ENCODE measurements around the gene IFNGR1.

DNA sequence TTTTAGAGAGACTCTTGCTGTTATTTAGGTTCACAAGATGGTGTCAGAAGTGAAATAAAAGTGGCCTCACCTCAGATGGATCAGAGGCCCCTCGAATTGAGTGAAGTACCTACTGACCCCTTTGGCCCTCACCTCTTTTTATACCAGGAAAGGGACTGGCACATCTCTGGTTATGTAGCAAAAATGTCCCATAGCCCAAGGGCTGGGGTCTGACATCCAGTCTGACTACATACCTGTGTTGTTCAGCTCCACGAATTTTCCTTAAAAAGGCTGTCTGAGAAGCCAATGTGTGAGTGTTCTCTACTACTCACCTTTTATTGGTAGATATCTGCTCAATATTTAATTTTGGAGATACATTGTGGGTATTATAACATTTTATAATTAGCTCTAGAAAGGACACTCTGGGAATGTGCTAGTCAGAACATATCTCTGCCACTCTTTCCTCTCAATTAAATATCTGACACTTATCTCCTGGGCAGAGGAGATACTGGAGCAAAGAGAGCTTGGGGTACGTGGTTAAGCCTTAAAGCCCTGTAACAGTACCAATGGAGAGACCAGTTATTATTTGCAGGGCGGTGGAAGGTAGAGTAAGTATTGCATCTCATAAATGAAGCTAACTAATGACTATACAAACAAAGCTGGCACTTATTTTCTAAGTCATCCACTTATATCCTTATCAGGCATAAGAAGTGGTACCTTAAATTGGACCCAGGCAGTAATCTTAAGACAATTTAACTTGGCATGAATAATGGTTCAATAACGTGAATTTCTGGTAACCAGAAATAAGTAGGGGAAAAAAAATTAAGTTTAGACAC is 25.7 kb downstream of the IFNGR1 start:
- TF ChIP-seq, protein P1, sequence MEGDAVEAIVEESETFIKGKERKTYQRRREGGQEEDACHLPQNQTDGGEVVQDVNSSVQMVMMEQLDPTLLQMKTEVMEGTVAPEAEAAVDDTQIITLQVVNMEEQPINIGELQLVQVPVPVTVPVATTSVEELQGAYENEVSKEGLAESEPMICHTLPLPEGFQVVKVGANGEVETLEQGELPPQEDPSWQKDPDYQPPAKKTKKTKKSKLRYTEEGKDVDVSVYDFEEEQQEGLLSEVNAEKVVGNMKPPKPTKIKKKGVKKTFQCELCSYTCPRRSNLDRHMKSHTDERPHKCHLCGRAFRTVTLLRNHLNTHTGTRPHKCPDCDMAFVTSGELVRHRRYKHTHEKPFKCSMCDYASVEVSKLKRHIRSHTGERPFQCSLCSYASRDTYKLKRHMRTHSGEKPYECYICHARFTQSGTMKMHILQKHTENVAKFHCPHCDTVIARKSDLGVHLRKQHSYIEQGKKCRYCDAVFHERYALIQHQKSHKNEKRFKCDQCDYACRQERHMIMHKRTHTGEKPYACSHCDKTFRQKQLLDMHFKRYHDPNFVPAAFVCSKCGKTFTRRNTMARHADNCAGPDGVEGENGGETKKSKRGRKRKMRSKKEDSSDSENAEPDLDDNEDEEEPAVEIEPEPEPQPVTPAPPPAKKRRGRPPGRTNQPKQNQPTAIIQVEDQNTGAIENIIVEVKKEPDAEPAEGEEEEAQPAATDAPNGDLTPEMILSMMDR (IDR thresholded peaks at IDR 0.05), result no peak
- no peak for TF ChIP-seq ZFX (IDR thresholded peaks at IDR 0.05; ENCODE audit: borderline replicate concordance)
